GM10847 (cell line): ENCODE measurements around the gene KRIT1.

Experiments used
- POLR2A ChIP-seq: IDR thresholded peaks from 2 replicates; pipeline ENCODE4 v1.6.1; 2011; ENCODE audit not compliant: insufficient read length; ENCODE audit errors: extremely low read depth

KRIT1 gene

DNA sequence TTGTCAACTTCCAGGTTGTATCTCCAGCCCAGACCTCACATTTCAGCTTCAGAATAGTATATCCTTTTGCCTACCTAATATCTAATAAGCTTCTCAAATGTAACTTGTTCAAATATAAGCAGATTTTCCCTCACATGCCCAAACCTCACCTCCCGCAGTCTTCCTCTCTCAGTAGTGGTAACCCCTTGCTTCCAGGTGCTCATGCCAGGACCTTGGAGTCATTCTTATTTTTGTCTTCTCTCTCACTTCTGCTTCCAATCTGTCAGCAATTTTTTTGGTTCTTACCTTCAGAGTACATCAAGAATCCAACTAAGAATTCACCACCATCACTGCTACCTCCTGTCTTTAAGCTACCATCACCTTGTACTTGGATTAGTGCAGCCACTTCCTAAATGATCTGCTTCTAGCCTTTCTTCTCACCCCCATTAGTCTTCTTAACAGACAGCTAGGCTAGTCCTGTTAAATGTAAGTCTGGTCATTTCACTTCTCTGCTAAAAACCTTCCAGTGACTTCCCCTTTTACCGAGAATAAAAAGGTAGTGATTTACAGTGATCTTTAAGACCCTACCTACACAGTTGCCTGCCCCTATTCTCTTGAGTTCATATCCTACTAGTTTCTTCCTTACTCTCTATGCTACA lies 14.0 kb upstream of the KRIT1 start:
- no peak for TF ChIP-seq POLR2A

DNA sequence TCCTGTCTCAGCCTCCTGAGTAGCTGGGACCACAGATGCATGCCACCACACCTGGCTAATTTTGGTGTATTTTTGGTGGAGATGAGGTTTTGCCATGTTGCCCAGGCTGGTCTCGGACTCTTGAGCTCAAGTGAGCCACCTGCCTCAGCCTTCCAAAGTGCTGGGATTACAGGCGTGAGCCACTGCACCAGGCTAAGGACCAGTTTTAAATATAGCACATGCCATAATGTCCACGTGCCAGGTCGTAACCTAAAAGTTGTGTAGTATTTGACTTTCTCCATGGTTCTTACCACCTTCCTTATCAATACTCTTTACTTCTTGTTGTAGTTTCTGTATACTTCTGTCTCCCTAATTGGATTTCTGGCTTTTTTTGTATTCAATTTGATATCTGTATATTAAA lies 13.3 kb upstream of the KRIT1 start:
- TF ChIP-seq POLR2A: no peak

DNA sequence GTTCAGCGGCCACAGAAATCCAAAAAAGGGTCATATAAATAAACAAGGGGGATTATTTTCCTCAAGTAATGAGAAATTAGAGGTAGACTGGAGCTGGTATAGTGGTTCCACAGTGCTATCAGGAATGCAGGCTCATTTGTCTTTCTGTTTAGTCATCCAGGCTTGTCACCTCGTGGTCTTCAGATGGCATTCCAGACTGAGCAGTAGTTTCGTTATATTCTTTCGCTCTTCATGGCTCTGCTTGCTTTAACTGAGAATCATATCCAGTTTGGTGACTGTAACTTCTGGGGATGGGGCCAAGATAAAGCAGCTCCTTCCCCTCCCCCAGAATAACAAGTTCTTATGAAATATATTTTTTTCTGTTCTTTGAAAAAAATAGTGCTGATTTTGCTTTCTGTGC lies 9.6 kb upstream of the KRIT1 start:
- no peak for TF ChIP-seq POLR2A

DNA sequence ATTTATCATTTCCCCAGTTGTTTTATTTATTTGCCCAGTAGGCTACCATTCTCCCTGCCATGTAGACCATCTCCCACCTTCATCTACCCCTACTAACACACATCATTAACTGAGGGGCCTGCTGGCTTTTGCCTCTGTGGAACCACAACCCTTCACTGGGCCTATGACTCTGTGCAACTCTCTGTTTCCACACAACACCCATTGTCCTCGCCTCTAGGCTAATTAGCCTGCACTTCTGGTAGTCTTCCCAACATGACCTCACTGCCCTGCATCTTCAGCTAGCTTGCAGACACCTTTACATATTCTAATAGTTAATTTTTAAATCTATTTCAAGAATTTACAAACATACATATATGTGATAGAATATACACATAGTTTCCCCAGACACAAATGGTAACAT lies 7.5 kb upstream of the KRIT1 start:
- TF ChIP-seq POLR2A: no peak

DNA sequence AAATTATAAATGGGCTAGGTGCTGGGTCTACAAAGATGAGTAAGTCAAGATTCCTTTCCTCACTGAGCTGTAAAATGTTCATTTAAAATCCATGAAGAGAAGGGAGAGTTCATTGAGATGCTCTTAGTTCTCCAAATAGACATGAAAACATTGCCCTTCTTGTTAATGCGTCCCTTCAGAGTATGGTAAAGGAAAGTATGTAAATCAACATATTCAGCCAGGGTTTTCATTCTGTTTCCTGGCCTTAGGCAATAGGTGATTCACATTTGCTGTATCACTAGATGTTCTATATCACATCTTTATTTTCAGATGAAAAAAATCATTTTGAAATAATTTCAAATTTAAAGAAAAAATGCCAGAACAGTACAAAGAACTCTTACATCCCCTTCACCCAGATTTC lies 5.5 kb upstream of the KRIT1 start:
- TF ChIP-seq POLR2A: no peak

DNA sequence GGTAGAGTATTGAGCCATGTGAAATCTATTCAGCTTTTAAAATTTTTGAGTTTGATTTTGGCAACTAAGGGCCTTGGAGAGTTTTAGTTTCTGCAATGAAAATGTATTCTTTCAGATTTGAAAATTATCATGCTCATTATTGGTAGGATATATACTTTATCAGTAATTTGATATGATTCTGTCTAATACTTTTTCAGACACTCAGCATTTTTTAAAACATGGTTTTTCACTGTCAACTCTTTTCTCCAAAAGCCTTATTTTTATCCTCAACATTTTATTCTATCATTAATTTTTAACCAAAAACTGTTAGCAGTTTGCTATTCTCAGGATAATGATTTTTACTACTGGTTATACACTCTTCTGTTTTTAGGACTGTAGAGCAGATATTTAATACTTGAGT lies 4.9 kb upstream of the KRIT1 start:
- TF ChIP-seq POLR2A: no peak

DNA sequence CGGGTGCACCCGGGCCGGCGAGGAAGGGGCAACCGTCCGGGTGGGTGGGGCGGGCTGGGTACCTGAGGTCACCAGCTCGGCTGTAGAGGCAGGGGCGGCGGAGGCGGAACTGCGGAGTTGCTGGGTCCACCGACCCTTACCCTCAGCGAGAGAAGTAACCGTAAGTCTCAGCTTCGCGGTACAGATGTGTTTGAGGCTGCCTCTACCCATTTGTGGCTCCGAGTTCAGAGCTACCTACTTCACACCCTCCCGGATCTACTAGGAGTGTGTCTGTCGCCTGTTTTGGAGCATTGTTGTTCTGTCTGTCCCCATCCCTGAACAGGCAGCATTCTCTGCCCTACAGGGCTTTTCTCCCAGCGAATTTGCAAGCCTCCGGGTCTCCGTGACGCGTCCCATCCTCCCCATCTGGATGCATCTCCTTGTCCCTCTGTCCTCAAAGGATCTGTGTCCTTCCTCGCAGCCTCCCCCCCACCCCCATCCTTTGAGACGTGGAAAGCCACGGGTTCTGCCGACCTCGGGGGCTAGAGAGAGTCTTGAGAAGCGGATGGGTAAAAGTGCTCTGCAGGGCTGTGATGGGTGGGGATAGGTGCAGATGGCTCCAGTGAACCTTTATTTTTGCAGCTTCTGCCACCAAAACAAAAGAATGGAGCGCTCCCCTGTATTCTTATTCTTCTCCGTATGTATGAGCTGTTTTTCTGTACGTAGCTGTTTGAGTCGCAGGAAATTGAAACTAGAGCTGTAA lies 817 bp upstream of the KRIT1 start:
- TF ChIP-seq POLR2A: no peak

DNA sequence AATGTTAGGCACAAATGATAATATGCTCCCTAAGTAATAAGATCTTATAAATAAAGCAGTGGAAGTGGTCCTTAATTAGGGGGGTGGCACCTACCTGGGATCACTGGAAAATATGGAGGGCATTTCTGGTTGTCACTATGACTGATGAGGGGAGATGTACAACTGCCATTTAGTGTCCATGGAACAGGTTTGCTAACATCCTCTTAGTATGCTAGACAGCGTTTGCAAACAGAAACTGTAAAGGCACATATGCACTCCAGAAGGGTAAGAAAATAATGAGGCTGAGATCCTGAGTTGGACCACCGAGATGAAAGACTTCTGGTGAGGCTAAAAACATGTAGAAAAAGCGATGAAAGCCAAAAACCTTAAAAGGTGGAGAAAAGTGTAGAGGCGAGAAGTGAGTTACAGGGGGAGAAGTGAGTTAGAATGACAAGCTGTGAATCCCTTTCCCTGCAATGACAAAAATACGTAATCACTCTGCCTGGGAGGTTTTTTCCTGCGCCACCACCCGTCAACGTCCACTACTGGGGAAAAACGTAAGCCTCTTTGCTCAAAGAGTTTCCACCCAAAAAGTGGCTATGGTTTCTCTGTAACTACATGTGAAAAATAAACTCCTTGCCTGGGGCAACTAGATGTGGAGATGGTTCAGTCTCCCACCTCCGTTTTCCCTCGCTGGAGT lies 767 bp downstream of the KRIT1 start:
- no peak for TF ChIP-seq POLR2A

DNA sequence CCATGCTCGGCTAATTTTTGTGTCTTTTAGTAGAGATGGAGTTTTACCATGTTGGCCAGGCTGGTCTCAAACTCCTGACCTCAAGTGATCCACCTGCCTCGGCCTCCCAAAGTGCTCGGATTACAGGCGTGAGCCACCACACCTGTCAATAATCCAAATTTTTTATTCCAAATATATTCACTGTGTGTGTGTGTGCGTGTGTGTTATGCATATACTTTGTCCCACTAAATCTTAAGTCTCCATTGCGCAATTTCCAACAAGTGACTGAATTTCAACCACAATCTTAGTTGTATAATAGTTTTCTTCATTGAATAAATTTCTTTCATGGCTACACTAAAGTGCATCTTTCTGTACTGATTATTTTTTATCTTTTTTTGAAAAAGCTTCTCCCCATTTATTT lies 2.7 kb downstream of the KRIT1 start:
- no peak for TF ChIP-seq POLR2A

DNA sequence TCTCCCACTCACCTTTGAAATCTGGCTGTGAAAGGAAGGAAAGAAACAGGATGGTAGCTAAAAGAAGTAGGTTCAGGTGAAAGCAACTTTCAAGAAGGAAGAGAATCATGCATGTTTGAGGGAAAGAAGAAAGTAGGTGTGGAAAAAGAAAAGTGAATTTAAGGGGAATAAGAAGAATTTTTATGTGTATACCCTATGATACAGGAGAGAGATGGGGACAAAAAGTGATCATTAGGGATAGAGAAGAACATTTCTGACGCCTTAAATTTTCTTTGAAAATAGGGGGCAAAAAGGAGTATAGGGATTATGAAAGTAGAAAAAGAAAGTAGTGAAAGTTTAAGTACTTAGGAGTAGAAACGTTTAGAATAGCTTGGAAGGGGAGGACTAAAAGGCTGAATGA lies 15.2 kb downstream of the KRIT1 start:
- no peak for TF ChIP-seq POLR2A

DNA sequence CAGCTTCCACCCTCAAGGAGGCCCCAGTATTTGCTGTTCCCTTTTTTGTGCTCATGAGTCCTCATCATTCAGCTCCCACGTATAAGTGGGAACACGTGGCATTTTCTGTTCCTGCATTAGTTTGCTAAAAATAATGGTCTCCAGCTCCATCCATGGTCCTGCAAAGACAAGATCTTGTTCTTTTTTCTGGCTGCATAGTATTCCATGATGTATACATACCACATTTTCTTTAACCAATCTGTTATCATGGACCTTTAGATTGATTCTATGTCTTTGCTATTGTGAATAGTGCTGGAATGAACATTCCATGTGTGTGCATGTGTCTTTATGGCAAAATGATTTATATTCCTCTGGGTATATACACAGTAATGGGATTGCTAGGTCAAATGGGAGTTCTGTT lies 17.0 kb downstream of the KRIT1 start:
- no peak for TF ChIP-seq POLR2A

DNA sequence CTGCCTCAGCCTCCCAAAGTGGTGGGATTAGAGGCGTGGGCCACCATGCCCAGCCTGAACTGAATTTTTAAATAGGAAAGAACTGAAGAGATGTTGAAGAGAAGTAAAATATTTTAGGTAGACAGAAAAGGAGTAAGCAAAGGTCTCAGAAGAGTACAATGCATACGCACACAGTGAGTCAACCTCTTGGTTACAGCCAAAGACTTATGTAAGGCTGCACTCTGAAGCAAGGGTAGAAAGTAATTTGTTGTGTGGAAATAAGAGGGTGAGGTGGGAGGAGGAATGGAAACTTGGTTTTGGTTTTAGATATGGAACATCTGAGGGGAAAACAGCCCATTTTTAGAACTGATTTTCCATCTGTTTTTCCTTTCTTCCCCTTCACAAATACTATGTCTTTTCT lies 17.6 kb downstream of the KRIT1 start:
- no peak for TF ChIP-seq POLR2A

DNA sequence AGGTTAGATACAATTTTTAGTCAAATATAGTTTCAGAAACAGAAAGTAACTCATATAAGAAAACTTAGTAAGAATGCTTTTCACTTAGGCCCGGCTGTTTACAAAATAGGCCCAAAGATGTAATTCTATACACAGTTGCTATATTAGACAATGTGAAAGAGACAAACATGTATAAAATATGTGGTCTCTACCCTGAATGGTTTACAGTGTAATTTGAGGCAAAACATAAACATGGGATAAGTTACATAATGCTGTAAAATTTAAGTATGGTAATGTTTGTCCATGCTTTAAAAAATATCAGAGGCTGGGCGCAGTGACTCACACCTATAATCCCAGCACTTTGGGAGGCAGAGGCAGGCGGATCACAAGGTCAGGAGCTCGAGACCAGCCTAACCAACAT lies 18.7 kb downstream of the KRIT1 start:
- TF ChIP-seq POLR2A: no peak

DNA sequence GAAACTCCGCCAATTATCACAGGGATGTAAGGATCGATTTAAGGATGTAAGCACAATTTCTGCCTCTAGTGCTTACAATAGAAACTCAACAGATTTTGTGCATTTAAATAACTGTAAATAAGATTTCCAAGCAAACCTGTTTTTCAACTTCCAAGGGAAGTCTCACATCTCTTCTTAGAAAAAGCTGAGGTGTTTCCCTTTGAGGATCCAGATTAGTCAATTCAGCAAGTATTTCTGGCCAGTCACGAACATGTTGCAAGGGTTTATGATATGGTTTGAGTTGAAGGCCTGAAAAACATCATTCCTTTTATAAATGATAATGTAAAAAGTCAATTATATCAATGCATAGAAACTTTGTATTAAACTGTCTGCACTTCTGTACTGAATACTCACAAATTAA lies 23.9 kb downstream of the KRIT1 start:
- TF ChIP-seq POLR2A: no peak

DNA sequence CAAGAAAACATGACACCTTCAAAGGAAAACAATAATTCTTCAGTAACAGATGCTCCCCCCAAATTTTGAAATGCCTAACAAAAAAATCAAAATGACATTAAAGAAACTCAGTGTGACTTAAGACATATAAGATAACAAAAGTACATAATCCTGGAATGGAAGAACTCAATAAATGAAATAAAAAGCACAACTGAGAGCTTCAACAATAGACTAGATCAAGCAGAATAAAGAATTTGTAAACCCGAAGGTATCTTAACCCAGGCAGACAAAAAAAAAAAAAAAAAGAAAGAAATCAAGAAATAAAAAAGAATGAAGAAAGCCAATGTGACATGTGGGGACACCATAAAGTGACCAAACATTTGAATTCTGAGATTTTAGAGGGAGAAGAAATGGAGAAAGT lies 39.0 kb downstream of the KRIT1 start:
- no peak for TF ChIP-seq POLR2A

DNA sequence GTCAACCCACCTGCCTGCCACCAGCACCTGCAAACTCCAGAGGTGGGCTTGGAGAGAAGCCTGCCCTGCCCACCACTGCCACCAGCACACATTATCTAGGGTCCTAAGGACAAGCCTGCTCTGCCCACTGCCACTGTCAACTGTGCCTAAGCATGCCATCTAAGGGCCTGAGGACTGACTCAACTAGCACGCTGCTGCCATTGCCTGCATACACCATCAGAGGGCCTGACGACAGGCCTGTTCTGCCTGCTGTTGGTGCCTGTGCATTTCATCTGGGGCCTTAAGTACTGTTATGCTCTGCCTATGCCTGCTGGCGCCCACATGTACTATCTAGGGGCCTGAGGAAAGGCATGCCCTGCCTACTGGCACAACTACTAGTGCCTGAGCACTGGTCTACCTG lies 39.7 kb downstream of the KRIT1 start:
- no peak for TF ChIP-seq POLR2A
